Fibroblast of skin of left biceps (primary cell): ENCODE measurements around the gene DDIT4L.
"Not testable (repeated sequence)": the region's sequence is repeated elsewhere in the genome, so short reads cannot be mapped to it uniquely, and the experiment has no call there.

Source experiments
- DNase-seq, 2 experiments: peaks; one replicate each; pipeline ENCODE4 v3.0.0-alpha.2; 2013; ENCODE audit warnings: low read depth in 2 of 2

DDIT4L gene

DNA sequence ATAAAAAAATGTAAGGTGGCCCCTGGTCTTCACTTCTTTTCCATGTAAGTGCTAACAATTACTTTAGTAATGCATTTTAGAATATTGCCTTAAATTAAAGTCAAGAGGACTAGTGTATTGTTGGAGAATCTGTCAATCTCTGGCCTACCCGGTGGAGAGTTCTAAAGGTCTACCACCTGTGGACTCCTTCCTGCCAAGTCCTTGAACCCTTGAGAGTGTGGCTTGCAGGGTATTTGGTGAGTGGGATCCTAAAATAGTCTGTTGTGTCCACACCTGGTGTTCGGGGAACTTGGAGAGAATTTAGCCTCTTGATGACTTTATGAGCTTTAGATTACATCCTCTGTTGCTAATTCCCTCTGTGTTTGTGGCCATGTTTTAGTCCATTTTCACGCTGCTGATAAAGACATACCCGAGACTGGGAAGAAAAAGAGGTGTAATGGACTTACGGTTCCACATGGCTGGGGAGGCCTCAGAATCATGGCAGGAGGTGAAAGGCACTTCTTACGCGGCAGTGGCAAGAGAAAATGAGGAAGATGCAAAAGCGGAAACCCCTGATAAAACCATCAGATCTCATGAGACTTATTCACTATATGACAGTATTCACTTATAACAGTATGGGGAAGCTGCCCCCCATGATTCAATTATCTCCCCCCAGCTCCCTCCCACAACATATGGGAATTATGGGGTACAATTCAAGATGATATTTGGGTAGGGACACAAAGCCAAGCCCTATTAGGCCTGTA, 23.8 kb downstream of the DDIT4L start:
- DNase-seq: no peak

- no peak for DNase-seq
Measured at GRCh38 chr4:100165809-100166208, 24.5 kb downstream of the DDIT4L start.

DNA sequence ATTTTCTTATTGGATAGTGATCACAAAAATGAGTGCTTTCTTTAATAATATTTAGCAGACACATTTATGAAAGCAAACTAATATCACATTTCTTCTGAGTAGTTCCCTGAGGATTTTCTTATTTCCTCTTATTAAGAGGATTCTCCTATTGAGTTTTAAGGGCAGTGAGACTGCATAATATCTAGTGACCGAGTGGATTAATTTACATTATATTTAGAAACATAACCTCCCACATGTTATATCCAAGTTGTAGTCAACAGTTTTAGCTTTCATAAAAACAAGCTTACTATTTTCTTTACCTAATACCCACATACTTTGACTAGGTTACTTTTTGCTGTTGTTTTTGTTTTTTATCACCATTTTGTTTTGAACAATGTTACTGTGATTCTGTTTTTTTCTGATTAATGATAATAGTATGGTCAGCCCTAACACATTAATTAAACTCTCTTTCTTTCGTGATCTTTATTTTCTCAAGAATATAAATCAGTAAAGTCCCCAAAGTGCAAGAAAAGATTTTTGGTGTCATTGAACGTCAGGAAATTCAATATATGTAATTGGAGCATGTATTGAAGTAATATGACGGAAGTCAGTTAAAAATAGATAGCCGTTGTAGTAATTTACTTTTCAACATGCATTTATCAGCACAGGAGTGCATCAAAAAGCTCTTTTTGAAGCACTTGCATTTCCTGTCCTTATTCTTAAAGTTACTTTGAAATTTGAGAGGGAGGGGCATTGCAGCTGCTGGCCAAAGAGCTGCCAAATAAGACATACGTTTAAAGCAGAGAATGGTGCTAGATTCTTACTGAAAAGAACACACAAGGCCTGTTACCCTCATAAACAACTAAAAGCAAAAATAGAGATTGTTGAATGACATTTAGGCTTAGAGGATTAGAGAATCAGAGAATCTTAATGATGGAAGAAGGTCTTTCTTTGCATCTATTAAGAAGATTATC, 25.2 kb downstream of the DDIT4L start:
- DNase-seq: no peak

- no peak for DNase-seq
Measured at GRCh38 chr4:100162027-100162685, 28.1 kb downstream of the DDIT4L start.

GRCh38 chr4:100149190-100149589, 41.1 kb downstream of the DDIT4L start:
- DNase-seq: no peak

- DNase-seq: no peak
Measured at GRCh38 chr4:100147684-100148083, 42.6 kb downstream of the DDIT4L start.

DNA sequence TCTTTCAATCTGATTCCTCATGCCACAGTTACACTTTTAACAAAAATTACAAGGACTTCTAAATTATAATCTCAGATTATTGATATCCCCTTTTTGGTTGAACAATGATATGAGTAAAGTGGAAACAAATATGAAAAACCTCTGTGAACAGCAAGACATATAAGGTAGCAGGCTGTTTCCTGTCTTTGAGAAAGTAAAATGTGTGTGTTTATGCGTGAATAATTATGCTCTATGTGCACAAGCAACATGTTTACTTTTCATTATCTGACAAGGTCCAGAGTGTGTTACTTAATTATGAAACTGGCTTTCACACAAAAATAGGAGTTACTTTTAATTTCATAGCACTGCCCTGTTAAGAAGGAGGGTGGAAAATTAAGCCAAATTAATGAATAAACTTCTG, 43.1 kb downstream of the DDIT4L start:
- no peak for DNase-seq

GRCh38 chr4:100146756-100147155, 43.5 kb downstream of the DDIT4L start:
- DNase-seq: no peak

DNA sequence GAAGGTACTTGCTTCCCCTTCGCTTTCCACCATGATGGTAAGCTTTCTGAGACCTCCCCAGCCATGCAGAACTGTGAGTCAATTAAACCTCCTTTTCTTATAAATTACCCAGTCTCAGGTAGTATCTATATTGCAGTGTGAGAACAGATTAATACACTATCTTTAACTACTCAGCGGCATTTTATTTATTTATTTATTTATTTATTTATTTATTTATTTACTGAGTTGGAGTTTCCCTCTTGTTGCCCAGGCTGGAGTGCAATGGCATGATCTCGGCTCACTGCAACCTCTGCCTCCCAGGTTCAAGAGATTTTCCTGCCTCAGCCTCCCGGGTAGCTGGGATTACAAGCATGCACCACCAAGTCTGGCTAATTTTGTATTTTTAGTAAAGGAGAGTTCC, 52.9 kb downstream of the DDIT4L start:
- DNase-seq: not testable (repeated sequence)
